ENCODE measurements around the gene TIAM1. TPM values are rescaled to one million over a fixed set of nuclear protein-coding genes. Genes with fewer than 3 reads are reported as not detected.

The TIAM1 gene
- total RNA-seq, 1 donor from 2014 or later, result 16.7 TPM

DNA sequence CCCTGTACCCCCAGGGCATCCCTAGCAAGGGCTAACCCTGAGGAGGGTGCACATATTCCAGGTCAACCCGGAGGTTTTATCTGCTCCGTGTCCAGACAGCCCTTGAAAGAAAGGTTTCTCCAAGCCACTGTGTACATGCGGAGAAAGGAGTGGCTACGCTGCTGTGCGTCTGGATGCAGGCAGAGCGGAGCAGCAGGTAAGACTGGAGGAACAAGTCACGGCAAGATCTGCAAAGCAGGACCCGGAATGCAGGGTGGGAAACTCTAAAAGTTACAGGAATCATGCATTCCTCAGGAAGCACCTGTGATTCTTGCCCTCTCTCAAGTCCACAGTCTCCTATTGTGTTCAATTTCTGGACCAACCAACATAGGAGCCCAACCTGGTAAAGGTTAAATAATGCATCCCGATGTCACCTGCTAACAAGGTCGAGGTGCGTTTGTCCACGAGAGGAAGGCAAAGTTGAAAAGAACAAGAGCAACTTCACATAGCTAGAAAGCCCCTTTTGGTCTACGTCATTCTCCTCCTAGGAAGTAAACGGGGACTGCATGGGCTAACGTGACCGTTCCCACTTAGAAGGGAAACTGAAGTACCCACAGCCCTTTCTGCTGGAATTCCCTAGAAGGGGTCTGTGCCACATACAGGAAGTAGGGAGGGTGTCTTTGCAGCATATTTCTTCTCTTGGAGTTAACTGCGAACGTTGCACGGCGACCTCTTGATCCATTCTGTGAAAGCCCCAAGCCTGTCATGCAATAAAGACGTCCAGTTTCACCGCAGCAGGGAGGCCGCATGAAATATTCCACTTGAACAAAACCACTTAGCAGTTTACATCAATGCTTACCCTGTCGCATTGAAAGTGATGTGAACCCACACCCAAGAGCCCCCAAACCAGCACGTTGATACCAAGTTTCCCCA lies 5.8 kb downstream of the TIAM1 start:
- DNase-seq (ENCODE audit: extremely low spot score, unreplicated experiment), result no peak
- H3K9me3 Mint-ChIP-seq (ENCODE audit: unreplicated experiment), result no peaks in the 10 kb centered on the region
- peaks cover 35% of the 10 kb centered on the region for H3K4me1 Mint-ChIP-seq (ENCODE audit: unreplicated experiment)
- TF ChIP-seq, protein P1, sequence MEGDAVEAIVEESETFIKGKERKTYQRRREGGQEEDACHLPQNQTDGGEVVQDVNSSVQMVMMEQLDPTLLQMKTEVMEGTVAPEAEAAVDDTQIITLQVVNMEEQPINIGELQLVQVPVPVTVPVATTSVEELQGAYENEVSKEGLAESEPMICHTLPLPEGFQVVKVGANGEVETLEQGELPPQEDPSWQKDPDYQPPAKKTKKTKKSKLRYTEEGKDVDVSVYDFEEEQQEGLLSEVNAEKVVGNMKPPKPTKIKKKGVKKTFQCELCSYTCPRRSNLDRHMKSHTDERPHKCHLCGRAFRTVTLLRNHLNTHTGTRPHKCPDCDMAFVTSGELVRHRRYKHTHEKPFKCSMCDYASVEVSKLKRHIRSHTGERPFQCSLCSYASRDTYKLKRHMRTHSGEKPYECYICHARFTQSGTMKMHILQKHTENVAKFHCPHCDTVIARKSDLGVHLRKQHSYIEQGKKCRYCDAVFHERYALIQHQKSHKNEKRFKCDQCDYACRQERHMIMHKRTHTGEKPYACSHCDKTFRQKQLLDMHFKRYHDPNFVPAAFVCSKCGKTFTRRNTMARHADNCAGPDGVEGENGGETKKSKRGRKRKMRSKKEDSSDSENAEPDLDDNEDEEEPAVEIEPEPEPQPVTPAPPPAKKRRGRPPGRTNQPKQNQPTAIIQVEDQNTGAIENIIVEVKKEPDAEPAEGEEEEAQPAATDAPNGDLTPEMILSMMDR (IDR thresholded peaks at IDR 0.05), result no peak
- H3K36me3 Mint-ChIP-seq (ENCODE audit: unreplicated experiment), result no peaks in the 10 kb centered on the region
- no peak overlapping the region for H3K4me3 Mint-ChIP-seq (ENCODE audit: unreplicated experiment)
- H3K27ac Mint-ChIP-seq (ENCODE audit: unreplicated experiment), result no peak overlapping the region
- H3K27me3 Mint-ChIP-seq (ENCODE audit: unreplicated experiment), result no peaks in the 10 kb centered on the region

DNA sequence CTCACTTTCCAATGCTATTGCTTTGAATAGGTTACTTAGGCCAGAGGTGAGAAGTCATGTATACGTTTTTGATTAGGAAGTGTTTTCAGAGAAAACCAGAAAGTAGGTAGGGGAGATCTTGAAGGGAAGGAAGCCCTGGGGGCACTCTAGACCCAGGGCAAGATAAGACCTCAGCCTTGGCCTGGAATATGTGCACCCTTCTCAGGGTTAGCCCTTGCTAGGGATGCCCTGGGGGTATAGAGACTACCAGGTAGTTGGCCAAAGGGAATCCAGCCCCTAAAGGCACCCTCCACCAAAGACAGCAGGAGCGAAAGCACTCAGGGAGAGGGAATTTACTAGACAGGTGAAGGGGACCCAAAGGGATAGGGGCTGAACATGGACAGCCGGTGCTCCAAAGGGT lies 7.0 kb downstream of the TIAM1 start:
- H3K4me3 Mint-ChIP-seq (ENCODE audit: unreplicated experiment), result no peak overlapping the region
- TF ChIP-seq, protein P1 (IDR thresholded peaks at IDR 0.05), result no peak
- no peak for DNase-seq (ENCODE audit: extremely low spot score, unreplicated experiment)

DNA sequence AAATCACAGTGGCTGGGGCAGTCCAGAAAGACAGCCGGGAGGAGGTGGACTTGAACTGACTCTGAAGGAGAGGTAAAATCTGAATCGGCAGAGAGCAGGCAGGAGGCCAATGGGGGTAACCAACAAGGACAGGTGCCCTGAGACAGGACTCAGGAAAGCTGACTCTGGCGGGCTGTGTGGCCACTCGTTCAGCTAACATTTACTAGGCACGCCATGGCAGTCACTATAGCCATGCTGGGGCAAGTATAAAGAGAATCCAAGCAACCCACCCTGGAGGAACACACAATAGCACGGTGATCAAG lies 7.4 kb downstream of the TIAM1 start:
- Mint-ChIP-seq H3K27me3 (ENCODE audit: unreplicated experiment) (no peaks in the 10 kb centered on the region), H3K36me3 (ENCODE audit: unreplicated experiment) (no peaks in the 10 kb centered on the region), H3K4me3 (ENCODE audit: unreplicated experiment) (no peak overlapping the region)

More for the DNA sequence above, 7.0 kb downstream of the TIAM1 start:
- Mint-ChIP-seq H3K4me1 (ENCODE audit: unreplicated experiment) (peaks cover 30% of the 10 kb centered on the region), H3K27me3 (ENCODE audit: unreplicated experiment) (no peaks in the 10 kb centered on the region), H3K27ac (ENCODE audit: unreplicated experiment) (no peak overlapping the region), H3K9me3 (ENCODE audit: unreplicated experiment) (no peaks in the 10 kb centered on the region), H3K36me3 (ENCODE audit: unreplicated experiment) (no peaks in the 10 kb centered on the region)

DNA sequence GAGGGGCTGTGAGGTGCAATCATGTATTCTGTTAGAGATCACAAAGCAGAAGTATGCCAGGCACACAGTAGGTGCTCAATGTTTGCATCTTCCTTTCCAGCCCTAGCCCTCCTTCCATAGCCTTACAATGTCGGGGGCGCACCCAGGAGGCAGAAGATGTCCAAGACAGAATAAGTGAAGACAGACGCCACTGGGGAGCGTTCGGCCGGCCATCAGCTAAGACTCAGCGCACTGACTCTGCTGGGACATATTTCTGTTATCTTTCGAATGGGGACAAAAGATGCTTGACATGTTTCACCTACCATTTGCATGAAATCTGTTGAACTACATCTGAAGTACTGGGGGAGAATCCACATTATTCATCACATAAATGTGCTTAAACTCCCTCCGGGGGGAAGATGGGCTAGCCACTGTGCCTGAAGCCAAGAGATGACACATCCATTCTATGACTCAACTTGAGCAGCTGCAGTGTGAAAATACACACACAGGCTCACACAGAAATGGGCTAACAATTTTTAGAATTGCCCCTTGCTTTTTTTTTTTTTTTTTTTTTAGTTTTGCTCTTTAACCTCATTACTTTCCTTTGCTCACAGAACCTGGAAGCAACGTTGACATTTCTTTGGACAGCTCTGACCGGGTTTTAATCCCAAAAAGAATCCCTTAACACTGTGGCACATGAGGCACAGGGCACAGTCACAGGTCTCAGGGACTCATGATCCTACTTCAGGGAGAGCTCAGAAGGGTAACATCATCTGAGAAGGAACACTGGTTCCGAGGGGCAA lies 7.9 kb downstream of the TIAM1 start:
- Mint-ChIP-seq H3K27ac (ENCODE audit: unreplicated experiment) (peak overlapping the region; percentile 67), H3K27me3 (ENCODE audit: unreplicated experiment) (no peaks in the 10 kb centered on the region), H3K4me3 (ENCODE audit: unreplicated experiment) (no peak overlapping the region), H3K9me3 (ENCODE audit: unreplicated experiment) (peaks cover under 1% of the 10 kb centered on the region), H3K4me1 (ENCODE audit: unreplicated experiment) (peaks cover 30% of the 10 kb centered on the region), H3K36me3 (ENCODE audit: unreplicated experiment) (peaks cover under 1% of the 10 kb centered on the region)
- TF ChIP-seq, protein P1 (IDR thresholded peaks at IDR 0.05), result no peak
- DNase-seq (ENCODE audit: extremely low spot score, unreplicated experiment), result no peak

More for the DNA sequence above, 7.4 kb downstream of the TIAM1 start:
- DNase-seq (ENCODE audit: extremely low spot score, unreplicated experiment), result no peak
- Mint-ChIP-seq H3K4me1 (ENCODE audit: unreplicated experiment) (peaks cover 30% of the 10 kb centered on the region), H3K9me3 (ENCODE audit: unreplicated experiment) (no peaks in the 10 kb centered on the region), H3K27ac (ENCODE audit: unreplicated experiment) (peak overlapping the region; percentile 67)
- TF ChIP-seq, protein P1 (IDR thresholded peaks at IDR 0.05), result no peak

DNA sequence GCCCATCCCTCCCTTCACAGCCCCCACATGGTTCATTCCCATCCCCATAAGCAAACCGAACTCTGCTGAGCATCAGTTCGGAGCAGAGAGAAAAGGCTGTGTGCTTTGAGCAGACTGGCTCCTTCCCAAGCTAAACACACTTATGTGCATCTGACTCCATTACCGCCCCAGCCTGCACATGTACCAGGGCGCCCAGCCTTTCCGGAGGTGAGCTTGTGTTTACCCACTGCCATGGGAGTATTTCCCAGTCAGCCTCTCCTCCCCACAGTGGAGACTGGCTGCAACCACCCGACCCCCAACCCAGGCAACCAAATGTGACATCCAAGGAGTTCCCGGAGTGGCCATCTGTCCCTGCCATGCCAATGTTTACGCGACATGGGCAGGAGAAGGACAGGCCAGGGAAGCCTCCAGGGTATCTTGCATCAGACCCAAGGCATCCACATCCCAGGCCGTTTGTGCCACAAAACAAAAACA lies 9.4 kb downstream of the TIAM1 start:
- DNase-seq (ENCODE audit: extremely low spot score, unreplicated experiment), result peak; percentile 86
- Mint-ChIP-seq H3K36me3 (ENCODE audit: unreplicated experiment) (peaks cover 3% of the 10 kb centered on the region), H3K9me3 (ENCODE audit: unreplicated experiment) (peaks cover 5% of the 10 kb centered on the region), H3K4me1 (ENCODE audit: unreplicated experiment) (peaks cover 30% of the 10 kb centered on the region), H3K4me3 (ENCODE audit: unreplicated experiment) (peak overlapping the region; percentile 52), H3K27ac (ENCODE audit: unreplicated experiment) (peak overlapping the region; percentile 90), H3K27me3 (ENCODE audit: unreplicated experiment) (no peaks in the 10 kb centered on the region)
- TF ChIP-seq, protein P1 (IDR thresholded peaks at IDR 0.05), result no peak
